Activated naive CD8-positive, alpha-beta T cell treated with anti-CD3 and anti-CD28 coated beads, Interleukin-2, amount 50 U/mL, for 24 hours (primary cell): ENCODE data around the gene BRCA1.
"Not testable (repeated sequence)": the region's sequence is repeated elsewhere in the genome, so short reads cannot be mapped to it uniquely, and the experiment has no call there.

Source experiments
- ATAC-seq: fragments of 150-1000 bp; cut with Tn5 transposase; one replicate; pipeline ENCODE4 v1.10.0; 2021
- DNase-seq: peaks from one replicate; pipeline ENCODE4 v3.0.0; 2021
- H3K27ac Mint-ChIP-seq: one replicate; pipeline ENCODE4 v1.8.0; 2021; ENCODE audit warnings: mild to moderate bottlenecking, mixed read lengths
- H3K27me3 Mint-ChIP-seq: one replicate; pipeline ENCODE4 v1.8.0; 2021; ENCODE audit warnings: mixed read lengths
- H3K36me3 Mint-ChIP-seq: one replicate; pipeline ENCODE4 v1.8.0; 2021; ENCODE audit warnings: low read depth, mixed read lengths
- H3K4me1 Mint-ChIP-seq: one replicate; pipeline ENCODE4 v1.8.0; 2021; ENCODE audit warnings: mixed read lengths
- H3K4me3 Mint-ChIP-seq: one replicate; pipeline ENCODE4 v1.8.0; 2021; ENCODE audit warnings: mild to moderate bottlenecking, moderate library complexity, mixed read lengths
- H3K9me3 Mint-ChIP-seq: one replicate; pipeline ENCODE4 v1.8.0; 2021; ENCODE audit warnings: mixed read lengths

The BRCA1 gene

GRCh38 chr17:43142153-43142552 lies 17.0 kb upstream of the BRCA1 start:
- Mint-ChIP-seq H3K27ac (no peak overlapping the region), H3K9me3 (no peaks in the 10 kb centered on the region), H3K4me1 (no peaks in the 10 kb centered on the region), H3K27me3 (no peaks in the 10 kb centered on the region), H3K4me3 (no peak overlapping the region), H3K36me3 (peaks cover 3% of the 10 kb centered on the region)
- DNase-seq (no peak), ATAC-seq (no peak)

- H3K36me3 Mint-ChIP-seq = peaks cover 6% of the 10 kb centered on the region
- H3K4me3 Mint-ChIP-seq = no peak overlapping the region
- DNase-seq = no peak
- H3K27me3 Mint-ChIP-seq = no peaks in the 10 kb centered on the region
- H3K27ac Mint-ChIP-seq = no peak overlapping the region
- no peak for ATAC-seq
- peaks cover 13% of the 10 kb centered on the region for H3K4me1 Mint-ChIP-seq
- no peaks in the 10 kb centered on the region for H3K9me3 Mint-ChIP-seq
These were observed 15.5 kb upstream of the BRCA1 start for GRCh38 chr17:43140396-43141332.

- H3K4me1 Mint-ChIP-seq = peaks cover 13% of the 10 kb centered on the region
- H3K4me3 Mint-ChIP-seq, DNase-seq, H3K9me3 Mint-ChIP-seq, H3K27me3 Mint-ChIP-seq, H3K27ac Mint-ChIP-seq, ATAC-seq: not testable (repeated sequence)
- H3K36me3 Mint-ChIP-seq = peaks cover 17% of the 10 kb centered on the region
These were observed 13.4 kb upstream of the BRCA1 start for GRCh38 chr17:43138531-43138930.

- H3K4me3 Mint-ChIP-seq, DNase-seq, H3K27me3 Mint-ChIP-seq, ATAC-seq, H3K9me3 Mint-ChIP-seq: not testable (repeated sequence)
- peaks cover 18% of the 10 kb centered on the region for H3K36me3 Mint-ChIP-seq
- peak overlapping the region; percentile 62 for H3K27ac Mint-ChIP-seq
- peaks cover 13% of the 10 kb centered on the region for H3K4me1 Mint-ChIP-seq
These were observed 11.4 kb upstream of the BRCA1 start for GRCh38 chr17:43136574-43136973.

GRCh38 chr17:43135454-43135819 lies 10.3 kb upstream of the BRCA1 start:
- DNase-seq (no peak), ATAC-seq (no peak)
- Mint-ChIP-seq H3K9me3 (no peaks in the 10 kb centered on the region), H3K4me1 (peaks cover 16% of the 10 kb centered on the region), H3K4me3 (no peak overlapping the region), H3K27me3 (no peaks in the 10 kb centered on the region), H3K27ac (no peak overlapping the region), H3K36me3 (peaks cover 22% of the 10 kb centered on the region)

GRCh38 chr17:43134774-43135453 lies 9.8 kb upstream of the BRCA1 start:
- DNase-seq (no peak), ATAC-seq (no peak)
- Mint-ChIP-seq H3K27ac (no peak overlapping the region), H3K9me3 (no peaks in the 10 kb centered on the region), H3K4me3 (no peak overlapping the region), H3K36me3 (peaks cover 22% of the 10 kb centered on the region), H3K27me3 (no peaks in the 10 kb centered on the region), H3K4me1 (peaks cover 16% of the 10 kb centered on the region)

GRCh38 chr17:43133439-43133838 lies 8.3 kb upstream of the BRCA1 start:
- H3K36me3 Mint-ChIP-seq = peaks cover 24% of the 10 kb centered on the region
- not testable (repeated sequence) for H3K4me3 Mint-ChIP-seq, H3K27me3 Mint-ChIP-seq, H3K9me3 Mint-ChIP-seq, H3K27ac Mint-ChIP-seq, DNase-seq, ATAC-seq
- H3K4me1 Mint-ChIP-seq = peaks cover 17% of the 10 kb centered on the region

- H3K27me3 Mint-ChIP-seq = no peaks in the 10 kb centered on the region
- H3K4me1 Mint-ChIP-seq = peaks cover 28% of the 10 kb centered on the region
- no peak overlapping the region for H3K27ac Mint-ChIP-seq
- DNase-seq (no peak), ATAC-seq (no peak)
- H3K4me3 Mint-ChIP-seq = no peak overlapping the region
- H3K9me3 Mint-ChIP-seq = no peaks in the 10 kb centered on the region
- H3K36me3 Mint-ChIP-seq = peaks cover 35% of the 10 kb centered on the region
These were observed 7.0 kb upstream of the BRCA1 start for GRCh38 chr17:43132117-43132516.

- peaks cover 33% of the 10 kb centered on the region for H3K4me1 Mint-ChIP-seq
- H3K9me3 Mint-ChIP-seq = no peaks in the 10 kb centered on the region
- H3K27ac Mint-ChIP-seq = no peak overlapping the region
- no peak overlapping the region for H3K4me3 Mint-ChIP-seq
- DNase-seq = no peak
- ATAC-seq = no peak
- peaks cover 34% of the 10 kb centered on the region for H3K36me3 Mint-ChIP-seq
- peaks cover 3% of the 10 kb centered on the region for H3K27me3 Mint-ChIP-seq
These were observed 4.5 kb upstream of the BRCA1 start for GRCh38 chr17:43129671-43130010.

- H3K27me3 Mint-ChIP-seq, H3K9me3 Mint-ChIP-seq, DNase-seq, ATAC-seq: not testable (repeated sequence)
- Mint-ChIP-seq H3K4me3 (peak overlapping the region; percentile 71), H3K4me1 (peaks cover 42% of the 10 kb centered on the region), H3K27ac (peak overlapping the region; percentile 73), H3K36me3 (peaks cover 35% of the 10 kb centered on the region)
These were observed 2.2 kb upstream of the BRCA1 start for GRCh38 chr17:43127333-43127876.

- ATAC-seq (no peak), DNase-seq (no peak)
- H3K4me3 Mint-ChIP-seq = peak overlapping the region; percentile 71
These were observed 1.7 kb upstream of the BRCA1 start for GRCh38 chr17:43126911-43127290.

GRCh38 chr17:43125967-43126910 lies 1.1 kb upstream of the BRCA1 start:
- Mint-ChIP-seq H3K27ac (peak overlapping the region; percentile 100), H3K4me3 (peak overlapping the region; percentile 98), H3K4me1 (peaks cover 42% of the 10 kb centered on the region), H3K9me3 (no peaks in the 10 kb centered on the region), H3K27me3 (peaks cover 3% of the 10 kb centered on the region), H3K36me3 (peaks cover 41% of the 10 kb centered on the region)
- DNase-seq (no peak), ATAC-seq (no peak)

More at GRCh38 chr17:43126911-43127290, 1.7 kb upstream of the BRCA1 start:
- H3K4me1 Mint-ChIP-seq = peaks cover 42% of the 10 kb centered on the region
- peaks cover 39% of the 10 kb centered on the region for H3K36me3 Mint-ChIP-seq
- no peaks in the 10 kb centered on the region for H3K9me3 Mint-ChIP-seq
- H3K27ac Mint-ChIP-seq = peak overlapping the region; percentile 73
- peaks cover 3% of the 10 kb centered on the region for H3K27me3 Mint-ChIP-seq

- Mint-ChIP-seq H3K27ac (no peak overlapping the region), H3K27me3 (no peaks in the 10 kb centered on the region), H3K4me3 (no peak overlapping the region), H3K36me3 (peaks cover 31% of the 10 kb centered on the region), H3K4me1 (peaks cover 4% of the 10 kb centered on the region), H3K9me3 (no peaks in the 10 kb centered on the region)
- ATAC-seq (no peak), DNase-seq (no peak)
These were observed 6.2 kb downstream of the BRCA1 start for GRCh38 chr17:43118679-43119615.
